ENCODE results near the gene SLC43A2.
"Not testable (repeated sequence)": the region's sequence is repeated elsewhere in the genome, so short reads cannot be mapped to it uniquely, and the experiment has no call there.

Gene SLC43A2

DNA sequence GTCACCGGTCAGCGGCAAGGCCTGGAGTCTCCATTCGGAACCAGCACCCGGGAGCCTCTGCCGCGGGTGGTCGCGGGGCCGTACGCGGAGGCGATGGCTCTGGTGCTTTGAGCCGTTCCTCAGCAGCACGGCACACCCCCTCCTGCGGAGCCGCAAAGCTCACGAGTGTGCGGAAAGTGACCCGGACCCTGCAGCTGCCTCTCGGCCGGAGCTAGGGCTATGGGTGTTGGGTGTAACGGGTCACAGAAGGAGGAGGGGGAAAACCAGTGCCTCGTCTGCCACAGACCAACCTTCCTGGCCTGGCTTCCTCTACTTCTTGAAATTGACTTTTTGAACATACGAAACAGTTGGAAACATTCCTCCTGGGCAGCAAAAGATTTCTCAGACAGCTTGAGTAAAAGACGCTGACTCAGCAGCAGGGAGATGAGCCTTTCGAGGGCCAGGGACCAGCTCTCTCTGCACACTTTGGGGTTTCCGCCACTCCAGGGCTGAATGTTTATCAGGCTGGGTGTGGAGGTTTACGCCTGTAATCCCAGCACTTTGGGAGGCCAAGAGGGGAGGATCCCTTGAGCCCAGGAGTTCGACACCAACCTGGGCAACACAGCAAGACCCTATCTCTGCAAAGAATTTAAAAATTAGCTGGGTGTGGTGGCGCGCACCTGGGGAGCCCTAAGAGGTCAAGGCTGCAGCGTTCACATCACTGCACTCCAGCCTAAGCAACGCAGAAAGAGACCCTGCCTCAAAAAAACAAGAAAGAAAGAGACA, 39.6 kb downstream of the SLC43A2 start:
- DNase-seq, result no peak

DNA sequence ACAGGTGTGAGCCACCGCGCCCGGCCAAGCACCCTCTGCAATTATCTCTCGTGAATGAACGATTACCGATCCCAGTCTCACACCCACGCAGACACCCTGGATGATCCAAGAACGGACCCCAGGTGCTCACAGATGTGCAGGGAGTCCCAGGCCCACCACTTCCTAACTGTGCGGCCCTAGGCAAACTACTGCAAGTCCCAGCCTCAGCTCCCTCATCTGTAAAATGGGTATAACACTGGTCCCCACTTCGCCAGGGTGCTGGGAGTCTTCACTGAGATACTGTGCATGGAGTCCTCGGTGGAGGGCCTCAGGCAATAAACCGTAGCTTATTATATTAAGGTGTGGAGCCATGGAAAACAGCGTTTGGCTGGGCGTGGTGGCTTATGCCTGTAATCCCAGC, 44.5 kb downstream of the SLC43A2 start:
- no peak for DNase-seq

DNA sequence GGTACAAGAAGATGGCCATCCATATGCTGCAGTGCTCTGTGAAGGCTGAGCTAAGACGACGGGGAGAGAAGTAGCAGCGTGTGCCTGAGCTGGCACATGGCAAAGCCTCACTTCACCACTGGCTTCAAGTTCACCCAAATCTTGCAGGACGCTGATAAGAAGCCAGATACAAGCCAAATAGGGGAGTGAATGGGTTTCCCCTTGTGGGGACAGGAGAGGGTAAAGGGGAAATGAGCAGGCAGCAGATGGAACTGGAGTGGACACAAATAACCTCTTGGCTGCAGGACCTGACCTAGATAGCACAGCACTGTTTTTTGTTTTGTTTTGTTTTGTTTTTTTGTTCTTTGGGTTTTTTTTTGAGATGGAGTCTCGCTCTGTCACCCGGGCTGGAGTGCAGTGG, 45.1 kb downstream of the SLC43A2 start:
- no peak for DNase-seq

DNA sequence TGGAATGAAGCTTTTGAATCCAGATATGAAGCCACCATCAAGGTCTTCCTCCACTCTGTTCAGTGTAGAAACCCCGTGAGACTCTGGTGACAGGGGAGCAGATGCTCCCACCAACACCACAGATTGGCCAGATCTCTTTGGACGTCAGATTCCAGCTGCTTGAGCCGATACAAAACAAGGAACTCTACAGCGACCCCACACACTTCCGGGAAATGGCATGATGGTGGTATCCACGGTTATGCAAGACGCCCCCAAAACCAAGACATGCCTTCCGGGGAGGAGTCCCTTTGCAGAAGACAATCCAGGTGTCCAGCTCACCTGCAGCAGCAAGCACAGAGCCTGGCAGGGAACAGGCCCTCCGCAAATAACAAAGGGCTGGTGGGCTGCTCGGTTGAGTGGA, 46.3 kb downstream of the SLC43A2 start:
- no peak for DNase-seq

DNA sequence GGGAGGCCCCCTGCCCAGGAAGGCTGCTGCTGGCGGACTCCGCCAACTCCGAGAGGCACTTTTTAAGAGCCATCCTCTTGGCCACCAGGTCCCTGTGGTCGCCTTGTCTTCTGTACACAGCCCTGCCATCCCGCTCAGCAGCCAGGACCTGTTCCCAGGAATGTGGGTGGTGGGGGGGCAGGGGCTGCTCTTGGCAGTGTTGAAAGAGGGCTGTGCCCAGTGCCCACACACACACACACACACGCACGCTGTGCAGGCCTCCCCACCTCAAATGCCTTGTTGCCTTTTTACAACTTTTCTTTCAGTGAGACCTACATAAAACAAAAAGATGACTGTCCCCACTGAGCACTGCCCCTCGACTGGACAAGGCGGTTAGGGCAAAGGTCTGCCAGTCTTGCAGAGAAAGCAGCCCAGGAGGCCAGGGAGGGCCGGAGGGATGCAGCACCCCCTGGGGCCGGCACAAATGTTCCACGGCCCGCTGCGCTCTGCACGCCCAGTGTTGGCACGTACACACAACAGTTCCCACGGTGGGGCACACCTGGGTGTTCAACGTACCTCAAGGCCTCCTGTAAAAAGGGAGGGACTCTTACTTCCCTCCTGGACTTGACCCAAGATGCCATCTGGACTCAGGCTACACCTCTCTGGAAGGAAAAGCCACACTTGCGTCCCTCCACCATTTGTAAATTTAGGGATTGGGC, 47.5 kb downstream of the SLC43A2 start:
- DNase-seq, result no peak

DNA sequence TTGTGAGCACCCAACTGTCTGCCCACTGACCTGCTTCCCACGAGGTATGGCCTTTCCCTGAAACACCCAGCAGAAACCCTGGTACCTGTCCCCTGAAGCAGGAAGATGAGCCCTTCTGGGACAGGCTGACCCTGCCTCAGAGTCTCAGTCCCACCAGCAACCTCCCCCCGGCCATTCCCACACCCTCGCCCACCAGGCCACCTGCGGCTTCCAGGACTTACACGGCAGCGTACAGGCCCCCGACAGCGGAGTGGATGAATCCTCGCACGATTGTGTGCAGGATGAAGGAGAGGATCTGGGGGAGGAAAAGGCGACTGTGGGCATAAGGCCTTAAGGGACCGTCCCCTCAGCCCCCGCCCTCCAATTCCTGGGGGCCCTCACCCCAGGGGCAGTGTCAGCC, 50.6 kb downstream of the SLC43A2 start:
- DNase-seq, result no peak

DNA sequence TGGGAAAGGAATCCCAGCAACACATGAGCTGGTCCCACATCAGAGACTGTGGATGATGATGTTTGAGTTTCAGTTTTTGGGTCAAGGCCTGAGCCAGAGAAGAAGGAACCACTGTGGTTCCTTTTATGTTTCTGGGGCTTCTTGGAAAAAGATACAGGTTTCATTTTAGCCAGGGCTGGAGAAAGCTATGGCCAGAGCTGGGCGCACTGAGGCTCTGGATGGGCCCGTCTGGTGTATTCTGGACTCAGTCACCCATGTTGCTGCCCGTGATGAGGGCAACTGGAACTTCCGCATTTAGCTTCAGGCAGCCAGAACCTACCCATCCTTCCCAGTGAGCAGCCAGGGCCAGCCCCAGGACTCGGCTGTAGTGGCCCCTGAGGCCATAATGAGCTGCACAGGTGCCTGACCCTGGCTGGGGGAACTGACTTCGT, 51.0 kb downstream of the SLC43A2 start:
- no peak for DNase-seq

DNA sequence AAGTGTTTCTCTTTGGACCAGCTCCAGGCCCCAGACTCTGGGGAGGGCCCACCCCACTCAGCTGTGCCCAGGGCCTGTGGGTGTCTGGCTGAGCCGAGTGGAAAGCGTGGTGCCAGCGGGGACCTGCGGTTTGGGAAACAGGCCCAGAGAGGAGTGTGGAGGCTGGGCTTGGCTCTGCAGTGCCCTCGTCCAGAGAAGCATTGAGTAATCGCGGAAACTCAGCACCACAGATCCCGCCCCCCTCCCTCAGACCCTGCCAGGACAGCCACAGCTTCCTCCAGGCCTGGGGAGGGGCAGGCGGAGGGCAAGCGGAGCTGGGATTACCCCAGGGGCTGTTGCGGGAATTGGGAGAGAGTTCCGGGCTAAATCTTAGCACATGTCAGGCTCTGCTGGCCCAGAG, 51.5 kb downstream of the SLC43A2 start:
- no peak for DNase-seq

DNA sequence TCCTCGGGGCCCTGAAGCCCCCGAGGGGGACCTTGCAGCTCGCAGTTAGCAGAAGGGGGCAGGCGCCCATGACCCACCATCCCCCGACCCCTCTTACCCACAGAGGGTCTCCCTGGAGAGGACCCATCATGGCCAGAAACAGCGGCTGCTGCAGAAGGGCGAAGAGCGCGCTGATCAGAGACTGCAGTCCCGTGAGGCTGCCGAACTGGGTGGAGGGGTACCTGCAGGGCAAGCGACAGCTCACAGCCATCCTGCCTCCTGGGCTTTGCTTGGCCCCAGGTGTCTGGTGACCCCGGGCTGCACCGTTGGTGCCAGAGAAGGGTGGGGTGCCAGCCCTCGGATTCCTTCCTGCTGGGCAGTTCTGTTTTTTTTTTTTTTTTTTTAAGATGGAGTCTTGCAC, 52.1 kb downstream of the SLC43A2 start:
- DNase-seq, result no peak

DNA sequence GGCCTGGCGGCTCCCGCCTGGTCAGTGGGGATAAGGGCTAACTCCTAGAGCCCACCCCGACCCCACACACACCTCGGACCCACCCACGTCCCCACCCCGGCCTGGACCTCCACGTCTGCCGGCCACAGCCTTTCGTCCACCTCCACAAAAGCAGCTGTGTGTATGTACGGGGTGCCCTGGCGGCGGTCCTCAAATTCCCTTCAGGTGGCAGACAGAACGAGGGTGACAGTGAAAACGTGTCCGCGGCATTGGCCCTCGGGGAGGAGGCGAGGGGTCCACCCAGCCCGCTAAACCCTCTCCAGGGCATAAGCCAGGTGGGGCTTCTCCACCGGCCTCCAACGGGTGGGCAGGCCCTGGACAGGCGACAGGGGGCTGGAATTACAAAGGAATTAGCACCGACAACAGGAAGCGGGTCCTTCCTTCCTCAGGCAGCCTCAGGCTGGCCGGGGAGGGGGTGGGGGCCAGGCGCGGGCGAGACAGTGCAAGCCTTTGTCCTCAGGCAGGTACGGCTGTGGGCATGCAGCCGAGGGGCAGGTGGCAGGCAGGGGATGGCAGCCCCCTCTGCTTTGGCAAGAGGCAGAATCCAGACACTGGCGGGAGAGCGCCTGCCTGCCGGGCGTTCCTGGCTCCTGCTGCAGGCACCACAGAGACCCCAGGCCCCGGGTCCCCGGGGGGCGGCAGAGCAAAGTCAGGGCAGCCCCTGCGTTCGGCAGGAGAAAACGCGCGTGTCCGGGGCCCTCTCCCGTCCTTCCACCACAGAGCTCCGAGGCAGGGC, 53.8 kb downstream of the SLC43A2 start:
- no peak for DNase-seq

DNA sequence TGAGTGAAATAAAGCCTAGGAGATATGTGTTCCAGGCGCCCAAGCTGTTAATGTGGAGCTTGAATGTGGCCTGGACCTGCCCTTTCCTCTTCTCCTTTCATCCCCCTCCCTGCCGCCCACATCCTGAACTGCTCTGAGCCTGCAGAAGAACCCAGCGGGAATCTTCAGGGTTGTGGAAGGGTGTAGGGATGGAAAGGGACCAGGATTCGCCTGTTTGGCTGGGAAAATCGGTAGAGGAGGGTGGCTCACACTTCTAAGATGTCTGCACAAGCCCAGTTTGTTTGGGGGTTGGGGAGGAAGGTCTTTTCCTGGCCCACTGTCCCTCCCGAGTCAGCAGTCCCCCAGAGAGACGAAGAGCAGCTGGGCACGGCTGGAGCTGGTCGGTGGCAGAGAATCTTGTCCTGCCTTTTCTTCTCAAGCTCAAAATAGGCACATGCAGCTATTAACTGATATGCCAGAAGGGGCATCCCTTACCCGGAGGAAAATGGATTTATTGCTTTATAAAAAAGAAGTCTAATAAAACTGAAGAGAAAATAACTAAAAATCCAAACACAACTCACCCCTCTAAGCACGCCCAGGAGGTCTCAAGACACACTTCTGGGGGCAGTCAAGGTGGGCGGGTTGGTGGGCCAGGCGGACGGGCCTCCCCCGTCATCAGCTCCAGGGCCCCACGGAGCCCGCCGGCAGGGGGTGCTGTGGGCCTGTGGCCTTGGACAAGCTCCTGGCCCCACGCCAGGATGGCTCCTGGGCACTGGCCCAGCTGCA, 54.5 kb downstream of the SLC43A2 start:
- DNase-seq, result peak; percentile 78

DNA sequence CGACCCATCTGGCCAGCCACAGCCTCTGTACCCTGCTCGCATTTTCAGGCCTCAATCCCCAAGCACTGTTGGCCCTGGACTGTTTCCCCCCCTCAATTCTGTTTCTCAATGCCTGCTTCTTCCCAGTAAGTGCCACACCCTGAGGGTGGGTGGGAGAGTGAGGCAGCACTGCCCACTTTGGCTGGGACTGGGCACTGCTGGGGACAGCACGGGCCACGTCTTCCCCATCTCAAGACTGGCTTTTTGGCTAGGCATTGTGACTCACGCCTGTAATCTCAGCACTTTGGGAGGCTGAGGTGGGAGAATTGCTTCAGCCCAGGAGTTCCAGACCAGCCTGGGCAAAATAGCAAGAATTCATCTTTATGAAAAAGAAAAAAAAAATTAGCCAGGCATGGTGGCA, 56.0 kb downstream of the SLC43A2 start:
- DNase-seq, result not testable (repeated sequence)

DNA sequence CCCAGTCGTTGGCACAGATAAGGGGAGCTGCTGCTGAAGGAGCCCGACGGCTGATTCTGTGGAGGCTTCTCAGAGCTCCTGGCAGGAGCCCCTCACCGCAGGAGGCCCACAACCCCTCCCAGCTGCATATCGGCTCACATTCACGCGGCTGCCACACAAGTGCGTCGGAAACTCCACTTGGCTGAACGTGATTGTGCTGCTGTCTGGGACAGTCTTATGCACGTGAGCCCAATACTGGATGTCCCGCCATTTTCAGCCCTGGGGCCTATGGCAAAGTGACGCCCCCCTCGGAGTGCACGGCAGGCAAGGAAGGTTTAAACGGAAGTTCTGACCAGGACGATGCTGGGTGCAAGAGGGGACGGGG, 57.3 kb downstream of the SLC43A2 start:
- no peak for DNase-seq

DNA sequence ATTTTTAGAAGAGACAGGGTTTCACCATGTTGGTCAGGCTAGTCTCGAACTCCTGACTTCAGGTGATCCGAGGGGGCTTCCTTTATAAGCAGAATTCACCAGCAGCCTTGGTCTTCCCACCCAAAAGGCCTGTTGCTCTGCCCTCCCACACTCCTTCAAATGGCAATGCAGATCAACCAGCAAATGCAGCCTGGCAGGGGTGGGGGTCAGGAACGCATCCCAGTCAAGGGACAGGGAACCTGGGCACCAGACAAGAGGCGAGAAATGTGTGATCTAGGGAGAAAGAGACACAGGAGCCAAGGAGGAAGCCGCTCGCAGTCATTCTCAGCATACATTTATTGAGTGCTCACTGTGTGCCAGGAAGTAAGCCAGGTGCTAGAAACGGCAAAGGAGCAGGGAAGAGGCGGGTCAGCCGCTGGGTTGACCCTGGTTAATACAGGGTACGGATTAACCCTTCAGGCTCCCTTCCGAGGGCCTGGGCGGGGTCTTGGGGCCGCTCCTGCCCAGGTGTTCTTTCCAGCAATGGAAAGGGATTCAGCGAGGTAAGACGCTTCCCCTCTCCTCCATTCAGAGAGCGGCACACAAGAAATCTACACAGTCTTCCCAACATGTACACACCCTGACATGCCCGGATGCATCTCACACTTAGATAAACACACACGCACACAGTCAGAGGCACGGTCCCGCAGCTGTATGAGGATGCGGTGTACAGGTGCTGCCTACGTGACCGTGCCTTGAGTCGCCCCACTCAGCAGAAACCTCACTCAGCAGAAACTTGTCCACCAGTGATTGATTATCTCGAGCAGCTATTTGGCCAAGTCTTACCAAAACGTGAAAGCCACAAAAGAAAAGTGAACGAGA, 59.5 kb downstream of the SLC43A2 start:
- no peak for DNase-seq

DNA sequence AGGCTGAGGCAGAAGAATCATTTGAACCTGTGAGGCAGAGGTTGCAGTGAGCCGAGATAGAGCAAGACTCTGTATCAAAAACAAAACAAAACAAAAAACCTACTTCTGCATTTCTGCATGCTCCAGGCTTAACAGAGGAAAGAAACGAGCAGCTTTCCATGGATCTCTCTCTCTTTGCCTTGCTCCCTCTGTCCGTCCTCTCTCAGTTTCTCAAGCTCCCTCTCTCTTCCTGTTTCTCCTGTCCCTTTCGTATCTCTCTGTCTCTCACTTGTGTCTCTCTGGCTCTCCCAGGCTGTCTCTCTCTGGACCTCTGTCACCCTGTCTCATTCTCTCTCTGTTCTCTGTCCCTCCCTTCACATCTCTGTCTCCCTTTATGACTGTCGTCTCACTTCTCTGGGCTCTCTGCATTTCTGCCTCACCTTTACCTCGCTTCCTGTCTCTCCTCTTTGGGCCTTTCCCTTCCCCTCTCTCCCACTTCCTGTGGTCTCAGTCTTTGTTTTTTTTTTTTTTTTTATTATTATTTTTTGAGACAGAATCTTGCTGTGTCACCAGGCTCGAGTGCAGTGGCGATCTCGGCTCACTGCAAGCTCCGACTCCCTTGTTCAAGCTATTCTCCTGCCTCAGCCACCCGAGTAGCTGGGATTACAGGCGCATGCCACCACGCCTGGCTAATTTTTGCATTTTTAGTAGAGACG, 62.0 kb downstream of the SLC43A2 start:
- no peak for DNase-seq

DNA sequence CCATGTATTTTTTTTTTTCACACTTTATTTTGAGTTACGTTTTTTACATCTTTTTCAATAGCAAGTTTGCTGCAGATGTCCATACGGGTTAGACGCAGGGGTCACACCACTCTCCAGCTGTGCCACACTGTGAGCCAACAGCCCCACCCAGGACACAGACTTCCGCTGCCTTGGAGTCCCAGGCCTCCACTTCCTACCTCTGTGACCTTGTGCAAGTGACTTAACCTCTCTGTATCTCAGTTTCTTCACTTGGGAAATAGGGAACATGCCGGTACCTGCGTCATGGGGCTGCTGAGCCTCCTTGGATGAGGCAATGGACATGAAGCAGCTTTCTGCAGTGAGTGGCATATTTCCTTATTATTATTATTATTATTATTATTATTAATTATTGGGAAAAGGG, 62.8 kb downstream of the SLC43A2 start:
- DNase-seq, result no peak

DNA sequence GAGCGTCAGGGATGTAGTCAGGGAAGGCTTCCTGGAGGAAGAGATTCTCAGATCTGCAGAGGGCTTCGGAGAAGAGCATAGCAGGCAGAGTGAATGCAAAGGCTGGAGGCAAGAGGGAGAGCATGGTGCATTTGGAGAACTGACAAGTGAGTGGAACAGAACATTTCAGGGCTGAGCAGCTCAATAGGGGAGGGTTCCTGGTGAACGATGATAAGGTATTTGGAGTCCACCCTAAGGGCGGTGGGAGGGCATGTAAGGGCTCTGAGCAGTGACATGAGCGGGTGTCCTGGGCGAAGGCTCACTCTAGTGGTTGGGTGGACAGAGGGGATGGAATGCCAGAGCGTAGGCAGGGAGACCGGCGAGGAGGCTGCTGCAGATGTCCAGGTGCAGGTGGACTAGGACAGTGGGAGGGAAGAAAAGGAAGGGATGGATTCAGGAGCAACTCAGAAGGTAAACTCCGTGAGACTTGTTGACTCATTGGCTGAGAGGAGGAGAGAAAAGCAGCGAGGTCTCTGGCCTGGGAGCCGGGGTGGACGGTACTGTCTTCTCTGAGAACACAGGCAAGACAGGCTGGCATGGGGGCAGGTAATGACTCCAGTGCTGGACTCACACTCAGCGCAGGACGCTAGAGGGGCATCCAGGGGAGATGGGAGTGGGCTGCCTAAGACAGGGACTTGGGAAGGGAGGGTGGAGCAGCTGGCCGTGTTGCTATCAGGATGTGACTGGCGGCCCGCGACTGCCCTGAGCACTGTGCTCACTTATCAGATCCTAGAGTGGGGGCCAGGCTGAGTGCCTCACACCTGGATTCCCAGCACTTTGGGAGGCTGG, 64.6 kb downstream of the SLC43A2 start:
- no peak for DNase-seq

DNA sequence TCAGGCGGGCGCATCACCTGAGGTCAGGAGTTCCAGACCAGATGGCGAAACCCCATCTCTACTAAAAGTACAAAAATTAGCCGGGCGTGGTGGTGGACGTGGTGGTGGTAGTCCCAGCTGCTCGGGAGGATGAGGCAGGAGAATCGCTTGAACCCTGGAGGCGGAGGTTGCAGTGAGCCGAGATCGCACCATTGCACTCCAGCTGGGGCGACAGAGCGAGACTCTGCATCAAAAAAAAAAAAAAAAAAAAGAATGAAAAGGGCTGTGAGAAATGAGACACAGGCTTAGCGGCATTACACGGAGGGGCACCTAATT, 65.2 kb downstream of the SLC43A2 start:
- not testable (repeated sequence) for DNase-seq

DNA sequence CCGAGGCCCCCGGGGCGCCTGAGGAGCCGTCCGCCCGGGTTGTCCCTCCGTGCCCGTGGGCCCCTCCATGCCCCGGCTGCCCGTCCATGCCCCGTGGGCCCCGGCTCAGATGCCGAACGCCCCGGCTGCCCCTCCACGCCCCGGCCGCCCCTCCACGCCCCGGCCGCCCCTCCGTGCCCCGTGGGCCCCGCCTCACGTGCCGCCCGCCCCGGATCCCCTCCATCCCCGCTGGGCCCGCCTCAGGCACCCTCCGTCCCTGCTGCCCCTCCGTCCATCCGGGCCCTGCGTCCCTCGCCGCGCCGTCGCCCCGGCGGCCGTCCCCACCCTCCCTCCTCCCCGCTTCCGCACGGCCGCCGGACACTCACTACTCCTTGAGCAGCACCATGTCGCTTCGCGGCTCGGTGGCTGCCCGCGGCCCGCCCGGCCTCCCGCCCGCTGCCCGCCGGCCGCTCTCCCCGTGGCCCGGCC, 66.4 kb downstream of the SLC43A2 start:
- no peak for DNase-seq

DNA sequence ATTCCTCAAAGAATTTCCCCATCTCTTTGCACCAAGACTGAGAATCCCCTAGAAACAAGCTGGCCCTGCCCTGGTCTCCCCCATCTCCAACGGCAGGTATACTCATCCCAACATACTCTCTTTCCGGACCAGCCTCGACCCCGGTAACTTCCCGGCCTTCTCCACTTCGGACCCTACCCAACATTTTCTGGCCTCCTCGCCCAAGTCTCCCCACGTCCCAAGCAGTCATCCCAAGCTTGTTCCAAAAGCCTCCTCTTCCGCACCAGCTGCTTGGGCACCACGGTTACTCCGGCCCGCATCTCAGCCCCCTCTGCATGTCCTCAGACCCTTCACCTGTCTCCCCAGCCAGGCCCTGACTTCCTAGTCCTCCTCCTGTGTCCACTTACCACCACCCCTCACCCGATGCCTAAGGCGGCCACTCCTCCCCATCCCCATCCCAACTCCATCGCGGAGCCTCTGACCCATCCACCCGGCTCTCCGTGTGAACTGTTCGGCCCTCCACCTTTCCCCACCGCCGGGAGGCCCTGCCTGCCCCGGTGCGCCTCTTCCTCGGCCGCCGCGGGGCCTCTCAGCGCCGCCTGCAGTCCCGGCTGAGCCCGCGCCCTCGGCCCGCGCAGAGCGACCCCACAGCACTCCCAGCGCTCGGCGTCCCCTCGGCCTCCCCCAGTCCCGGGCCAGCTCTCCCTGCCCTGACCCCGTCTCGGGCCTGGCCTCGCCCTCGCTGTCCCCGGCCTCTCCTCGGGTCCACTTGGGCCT, 67.0 kb downstream of the SLC43A2 start:
- DNase-seq, result no peak

Measured in NCI-H1436 (cell line).